ENCODE data around the gene BDH1. TPM values are rescaled to one million over a fixed set of nuclear protein-coding genes. Genes with fewer than 3 reads are reported as not detected.

The BDH1 gene
- total and polyA plus RNA-seq, 2 of the 8 experiments (the other 6 are each of a cell fraction or from before 2014, with no cell fraction given): 27.2 to 28.1 TPM

GRCh38 chr3:197545571-197545970, 10.2 kb downstream of the BDH1 start:
- Histone ChIP-seq H3K14ac (ENCODE audit: insufficient read length) (no peak overlapping the region), H2BK20ac (ENCODE audit: low read length) (no peak overlapping the region), H3K4me2 (ENCODE audit: insufficient read depth in 1 of 2, low read depth in 2 of 2, low read length in 2 of 2) (no peak overlapping the region), H3K4me3 (ENCODE audit: extremely low read depth in 1 of 4, insufficient read depth in 2 of 4, low read depth in 3 of 4, low read length in 4 of 4) (no peak overlapping the region), H3K79me1 (ENCODE audit: low read depth, low read length) (no peaks in the 10 kb centered on the region; the same call in 1 of the 2 replicates), H4K20me1 (replicated peaks in 1 of 2; ENCODE audit: control insufficient read depth in 1 of 2, insufficient read depth in 2 of 2, low read length in 2 of 2) (no peaks in the 10 kb centered on the region), H3K4ac (replicated peaks; ENCODE audit: insufficient read length, low read depth, low read length) (no peak overlapping the region), H3K18ac (ENCODE audit: extremely low read depth, low read length) (no peak overlapping the region), H3K79me2 (ENCODE audit: control insufficient read depth in 1 of 2, insufficient read depth in 2 of 2, low read length in 2 of 2) (no peaks in the 10 kb centered on the region), H3K36me3 (ENCODE audit: control insufficient read depth in 2 of 4, insufficient read depth in 4 of 4, low read length in 3 of 4) (no peaks in the 10 kb centered on the region), H2AFZ (ENCODE audit: low read length) (no peak overlapping the region), H3K27ac (ENCODE audit: low read depth, low read length) (no peak overlapping the region), H4K5ac (ENCODE audit: insufficient read length, low read depth, low read length) (no peak overlapping the region), H3K4me1 (replicated peaks in 1 of 4; ENCODE audit: control insufficient read depth in 3 of 4, insufficient read depth in 4 of 4, low read length in 3 of 4) (peaks cover 15 to 42% (median 24%) of the 10 kb centered on the region in 4 experiments), H2BK120ac (replicated peaks; ENCODE audit: low read depth, low read length) (no peak overlapping the region), H2BK12ac (ENCODE audit: low read depth, low read length) (no peak overlapping the region), H3K9ac (replicated peaks in 1 of 4; ENCODE audit: extremely low read depth in 1 of 4, low read depth in 3 of 4, low read length in 3 of 4) (no peak overlapping the region), H3K23me2 (ENCODE audit: low read depth, low read length) (no peaks in the 10 kb centered on the region), H3K27me3 (replicated peaks in 1 of 4; ENCODE audit: control insufficient read depth in 3 of 4, extremely low read depth in 1 of 4, insufficient read depth in 3 of 4, low read length in 3 of 4) (no peaks in the 10 kb centered on the region; a peak in 2 of 7 replicates), H2BK5ac (ENCODE audit: low read depth, low read length) (no peak overlapping the region), H4K91ac (replicated peaks; ENCODE audit: insufficient read length, low read length) (no peak overlapping the region), H4K8ac (ENCODE audit: extremely low read depth, insufficient read depth, low read length) (no peak overlapping the region), H3K56ac (replicated peaks; ENCODE audit: insufficient read length, low read depth, low read length) (no peak overlapping the region), H3K9me3 (ENCODE audit: insufficient read depth in 2 of 2, low read depth in 1 of 2, low read length in 1 of 2) (no peaks in the 10 kb centered on the region), H3K23ac (ENCODE audit: insufficient read length) (no peak overlapping the region), H2AK5ac (ENCODE audit: low read depth, low read length) (no peak overlapping the region), H2BK15ac (ENCODE audit: low read length) (no peak overlapping the region)
- WGBS, 2 experiments (ENCODE audit: extremely low coverage in 1 of 2, insufficient coverage in 1 of 2, insufficient read length in 1 of 2, insufficient replicate concordance in 2 of 2, low coverage in 1 of 2, low lambda C conversion rate in 2 of 2, missing lambda C conversion rate in 1 of 2): 91% methylated on average over 5 of the region's 5 CpGs; no CpG with 5 or more reads in 1 of the 2 experiments
- ChIA-PET POLR2A (ENCODE audit: partially characterized antibody) (no interaction called here), CTCF (ENCODE audit: partially characterized antibody) (interaction anchor here (1.0 kb wide), 1 partner anchor 44 kb away, joined by 3 read pairs; no protein-coding TSS in a partner anchor)
- DNase-seq (ENCODE audit: low read depth in 1 of 2, low spot score in 2 of 2) (no peak), FAIRE-seq (no peak)
- TF ChIP-seq CREB1 (IDR thresholded peaks at IDR 0.05) (no peak), KDM1A (IDR thresholded peaks at IDR 0.05; ENCODE audit: borderline replicate concordance, low read length) (no peak), EP300 (IDR thresholded peaks at IDR 0.05; ENCODE audit: borderline replicate concordance in 1 of 2, low read depth in 2 of 2, low read length in 2 of 2) (no peak), SIRT6 (IDR thresholded peaks at IDR 0.05; ENCODE audit: low read length) (no peak)
